SK-N-SH (cell line): ENCODE measurements around the gene PAPOLB. TPM values are rescaled to one million over a fixed set of nuclear protein-coding genes. Genes with fewer than 3 reads are reported as not detected.

ENCODE experiments used
- CTCF ChIA-PET: fragments of 300-600, 350-600 bp; formaldehyde crosslinking; extraction: SDS; loops from one replicate; lab custom pipeline; 2021; lab: Yijun Ruan, JAX
- POLR2A ChIA-PET: fragments of 350-600 bp; sonication (Branson Sonifier 250); formaldehyde crosslinking; extraction: SDS; loops from one replicate; lab custom pipeline; 2020; ENCODE audit warnings: antibody characterized with exemption, inconsistent platforms; lab: Yijun Ruan, JAX
- DNase-seq: peaks from one replicate; pipeline ENCODE4 v3.0.0; 2012
- H2AFZ ChIP-seq: fragments of 200-600 bp; sonication (generic); 2 replicates; pipeline ENCODE4 v1.8.1; 2016; ENCODE audit warnings: antibody characterized with exemption, mild to moderate bottlenecking, low read depth
- H3F3A ChIP-seq: fragments of 200-600 bp; sonication (generic); replicated peaks from 2 replicates; pipeline ENCODE3; 2016; ENCODE audit warnings: antibody characterized with exemption, mild to moderate bottlenecking; ENCODE audit not compliant: insufficient read depth
- H3K27ac ChIP-seq, 2 experiments: fragments of 200-500 bp in 1 of 2; fragments of 200-600 bp in 1 of 2; sonication (Bioruptor generic) in 1 of 2; sonication (generic), shearing (Covaris generic) in 1 of 2; 2 replicates each; pipeline versions ENCODE4 v1.5.1 to v1.6.1; 2014 to 2016; ENCODE audit warnings: low read depth in 2 of 2, inconsistent platforms in 1 of 2, low read length in 1 of 2, mild to moderate bottlenecking in 1 of 2, mixed read lengths in 1 of 2
- H3K27me3 ChIP-seq: fragments of 200-600 bp; sonication (generic), shearing (Covaris generic); 2 replicates; pipeline ENCODE4 v1.6.1; 2016; ENCODE audit warnings: mixed run types; ENCODE audit not compliant: insufficient read depth
- H3K36me3 ChIP-seq, 2 experiments: fragments of 200-500 bp in 1 of 2; fragments of 200-600 bp in 1 of 2; sonication (Bioruptor generic) in 1 of 2; sonication (generic) in 1 of 2; replicated peaks in 1 of 2; 2 replicates each; pipeline versions ENCODE3 to v1.5.1; 2014 to 2016; ENCODE audit warnings: low read length in 1 of 2, mild to moderate bottlenecking in 1 of 2; ENCODE audit not compliant: insufficient read depth in 2 of 2, control insufficient read depth in 1 of 2
- H3K4me1 ChIP-seq, 2 experiments: fragments of 200-500 bp in 1 of 2; fragments of 200-600 bp in 1 of 2; sonication (Bioruptor generic) in 1 of 2; sonication (generic), shearing (Covaris generic) in 1 of 2; 2 replicates each; pipeline versions ENCODE4 v1.5.1 to v1.6.1; 2014 to 2016; ENCODE audit warnings: low read depth in 1 of 2, low read length in 1 of 2, mixed run types in 1 of 2; ENCODE audit not compliant: insufficient read depth in 2 of 2, control insufficient read depth in 1 of 2
- H3K4me2 ChIP-seq: fragments of 200-600 bp; sonication (generic), shearing (Covaris generic); 2 replicates; pipeline ENCODE4 v1.6.1; 2017; ENCODE audit warnings: mixed run types
- H3K4me3 ChIP-seq, 2 experiments: fragments of 200-500 bp in 1 of 2; fragments of 200-600 bp in 1 of 2; sonication (Bioruptor generic) in 1 of 2; sonication (generic), shearing (Covaris generic) in 1 of 2; 2 replicates each; pipeline versions ENCODE4 v1.5.1 to v1.8.1; 2014 to 2016; ENCODE audit warnings: low read depth in 2 of 2, inconsistent platforms in 1 of 2, low read length in 1 of 2, mild to moderate bottlenecking in 1 of 2, mixed read lengths in 1 of 2, moderate library complexity in 1 of 2
- H3K79me2 ChIP-seq: fragments of 200-600 bp; sonication (generic); 2 replicates; pipeline ENCODE4 v1.8.1; 2017; ENCODE audit warnings: mild to moderate bottlenecking; ENCODE audit not compliant: insufficient read depth
- H3K9ac ChIP-seq: fragments of 200-600 bp; sonication (generic); 2 replicates; pipeline ENCODE4 v1.6.1; 2017; ENCODE audit warnings: mixed run types
- H3K9me2 ChIP-seq: fragments of 200-600 bp; sonication (generic); 2 replicates; pipeline ENCODE4 v1.6.1; 2017; ENCODE audit warnings: mixed run types
- H3K9me3 ChIP-seq: fragments of 200-600 bp; sonication (generic); 2 replicates; pipeline ENCODE4 v1.6.1; 2017; ENCODE audit warnings: mixed run types, mild to moderate bottlenecking, moderate library complexity
- H4K20me1 ChIP-seq: fragments of 200-600 bp; sonication (generic); 2 replicates; pipeline ENCODE4 v1.6.1; 2017; ENCODE audit warnings: mild to moderate bottlenecking, mixed run types; ENCODE audit not compliant: insufficient read depth
- CHD2 ChIP-seq: fragments of 150-350 bp; IDR thresholded peaks from 2 replicates; pipeline ENCODE4 v1.6.1; 2018; ENCODE audit warnings: low read length; ENCODE audit not compliant: partially characterized antibody
- ELF1 ChIP-seq: IDR thresholded peaks from 2 replicates; pipeline ENCODE4 v1.4.0; 2012
- EZH2phosphoT487 ChIP-seq: fragments of 200-600 bp; sonication (generic); IDR thresholded peaks from 2 replicates; pipeline ENCODE4 v1.6.1; 2017; ENCODE audit warnings: low read depth, mixed run types, mild to moderate bottlenecking, antibody characterized with exemption, moderate library complexity, borderline replicate concordance
- FOXJ3 ChIP-seq: sonication (generic); formaldehyde crosslinking; IDR thresholded peaks from 2 replicates; pipeline ENCODE4 v1.5.1; 2020; ENCODE audit warnings: mild to moderate bottlenecking, missing genetic modification reagents
- FOXM1 ChIP-seq: IDR thresholded peaks from 2 replicates; pipeline ENCODE4 v1.4.0; 2012; ENCODE audit warnings: low read depth, mild to moderate bottlenecking
- GABPA ChIP-seq: IDR thresholded peaks from 2 replicates; pipeline ENCODE4 v1.4.0; 2012; ENCODE audit warnings: low read depth, mild to moderate bottlenecking
- JUND ChIP-seq: IDR thresholded peaks from 2 replicates; pipeline ENCODE4 v1.4.0; 2012
- MEF2A ChIP-seq: IDR thresholded peaks from 2 replicates; pipeline ENCODE4 v1.4.0; 2012; ENCODE audit warnings: low read depth, borderline replicate concordance
- MXI1 ChIP-seq: IDR thresholded peaks from 2 replicates; pipeline ENCODE4 v1.6.1; 2012; ENCODE audit warnings: mild to moderate bottlenecking, low read depth, low read length, improper control_type of control experiment
- PBX3 ChIP-seq: IDR thresholded peaks from 2 replicates; pipeline ENCODE4; 2012
- POLR2AphosphoS5 ChIP-seq: IDR thresholded peaks from 2 replicates; pipeline ENCODE4 v1.6.1; 2012; ENCODE audit warnings: low read depth, low read length
- RAD21 ChIP-seq: IDR thresholded peaks from 2 replicates; pipeline ENCODE4 v1.6.1; 2012; ENCODE audit warnings: mild to moderate bottlenecking, low read length
- RCOR1 ChIP-seq: fragments of 150-350 bp; IDR thresholded peaks from 2 replicates; pipeline ENCODE4 v1.6.1; 2017; ENCODE audit warnings: antibody characterized with exemption, low read length
- RFX5 ChIP-seq: IDR thresholded peaks from 2 replicates; pipeline ENCODE4 v1.6.1; 2012; ENCODE audit warnings: mild to moderate bottlenecking, improper control_type of control experiment, low read length
- SIN3A ChIP-seq: IDR thresholded peaks from 2 replicates; pipeline ENCODE4 v1.6.1; 2012; ENCODE audit warnings: low read depth, mild to moderate bottlenecking, low read length, moderate library complexity, borderline replicate concordance
- SMC3 ChIP-seq: IDR thresholded peaks from 2 replicates; pipeline ENCODE4 v1.6.1; 2012; ENCODE audit warnings: low read depth, low read length, improper control_type of control experiment
- TCF12 ChIP-seq: IDR thresholded peaks from 2 replicates; pipeline ENCODE4 v1.4.0; 2012
- TEAD4 ChIP-seq: IDR thresholded peaks from 2 replicates; pipeline ENCODE4 v1.4.0; 2012; ENCODE audit warnings: mild to moderate bottlenecking, borderline replicate concordance; ENCODE audit not compliant: insufficient read depth
- USF2 ChIP-seq: fragments of 150-350 bp; IDR thresholded peaks from 2 replicates; pipeline ENCODE4 v1.6.1; 2017; ENCODE audit warnings: antibody characterized with exemption, low read length, low read depth, borderline replicate concordance
- WGBS: methylation state at CpG from one replicate; pipeline ENCODE4 v1.1.6; 2017; ENCODE audit warnings: low lambda C conversion rate; 5-methylcytosine and 5-hydroxymethylcytosine counted together
- polyA plus RNA-seq, 3 experiments: library from polyadenylated mRNA; depleted of rRNA; stranded (reverse); fragments of >200 nt; gene quantifications; 2 replicates each; pipeline ENCODE4 v1.2.3, GENCODE V29; 2012
- TF ChIP-seq, protein P1 (sequence below): IDR thresholded peaks from 2 replicates; pipeline ENCODE4 v1.4.0; 2012; ENCODE audit warnings: low read depth
- TF ChIP-seq, protein P2 (sequence below): fragments of 200-600 bp; sonication (generic); IDR thresholded peaks from 2 replicates; pipeline ENCODE4 v1.6.1; 2017; ENCODE audit warnings: antibody characterized with exemption, mild to moderate bottlenecking, moderate library complexity

Gene PAPOLB
- polyA plus RNA-seq, 1 of the 3 experiments (the other 2 are of a cell fraction) = not detected

- POLR2A ChIA-PET = interaction anchor here (0.9 to 2.5 kb wide), 12 partner anchors 11 to 294 kb away, joined by 3 to 30 read pairs (median 8); partner anchors contain the start of gene AP5Z1
- peak; percentile 100 for DNase-seq
These were observed 21.7 kb upstream of the PAPOLB start, which contains the start of gene RADIL for GRCh38 chr7:4883372-4884144. Gene RADIL (minus strand): TSS chr7:4883716. CDS start chr7:4878139, 5,577 bp downstream.

GRCh38 chr7:4883033-4883371 is 21.2 kb upstream of the PAPOLB start:
- no peaks in the 10 kb centered on the region for H3K9me2 ChIP-seq
- no peaks in the 10 kb centered on the region for H4K20me1 ChIP-seq
- no peaks in the 10 kb centered on the region for H3K36me3 ChIP-seq
- POLR2A ChIA-PET = interaction anchor here (1.1 to 2.5 kb wide), 11 partner anchors 10 to 294 kb away, joined by 3 to 30 read pairs (median 8); partner anchors contain the start of gene AP5Z1
- H3K79me2 ChIP-seq = peaks cover 5% of the 10 kb centered on the region; the same call in 1 of the 2 replicates
- H3K4me2 ChIP-seq = peak overlapping the region; percentile 93
- H3K27me3 ChIP-seq = no peaks in the 10 kb centered on the region
- peaks cover 5 to 32% of the 10 kb centered on the region in 2 experiments; a peak in 1 of 4 replicates for H3K4me1 ChIP-seq
- CTCF ChIA-PET = interaction anchor here (0.6 to 21.4 kb wide), 49 partner anchors 9 to 1076 kb away, joined by 3 to 645 read pairs (median 5); partner anchors contain the start of genes AP5Z1 and PAPOLB
- H3K4me3 ChIP-seq = peak overlapping the region; percentile 70 to 75
- 3% methylated on average over 22 of the region's 36 CpGs for WGBS
- peak overlapping the region; percentile 89 to 97 for H3K27ac ChIP-seq
- H2AFZ ChIP-seq = peak overlapping the region; percentile 92
- no peaks in the 10 kb centered on the region for H3K9me3 ChIP-seq
- DNase-seq = no peak
- peaks cover 14% of the 10 kb centered on the region for H3F3A ChIP-seq
- peak overlapping the region; percentile 69 for H3K9ac ChIP-seq
- TF ChIP-seq TCF12 (no peak), TEAD4 (no peak), MEF2A (no peak), JUND (no peak), RAD21 (no peak), ELF1 (no peak), CHD2 (no peak), RFX5 (no peak), SMC3 (no peak), GABPA (no peak), RCOR1 (no peak), USF2 (no peak), SIN3A (no peak), EZH2phosphoT487 (no peak), PBX3 (no peak), FOXJ3 (CRISPR knock-in tag) (no peak)
- TF ChIP-seq, protein P1, sequence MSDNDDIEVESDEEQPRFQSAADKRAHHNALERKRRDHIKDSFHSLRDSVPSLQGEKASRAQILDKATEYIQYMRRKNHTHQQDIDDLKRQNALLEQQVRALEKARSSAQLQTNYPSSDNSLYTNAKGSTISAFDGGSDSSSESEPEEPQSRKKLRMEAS = no peak

More at GRCh38 chr7:4883372-4884144, 21.7 kb upstream of the PAPOLB start, which contains the start of gene RADIL:
- peak; percentile 82 for TF ChIP-seq SMC3
- peak; percentile 48; the same call in 1 of the 2 replicates for TF ChIP-seq RFX5
- TF ChIP-seq MXI1 = peak; percentile 76
- TF ChIP-seq, protein P1 = peak; percentile 29; the same call in 1 of the 2 replicates
- TF ChIP-seq CHD2 = no peak
- peak; percentile 85 for TF ChIP-seq RAD21
- TF ChIP-seq FOXM1 = no peak
- TF ChIP-seq POLR2AphosphoS5 = no peak
- TF ChIP-seq, protein P2, sequence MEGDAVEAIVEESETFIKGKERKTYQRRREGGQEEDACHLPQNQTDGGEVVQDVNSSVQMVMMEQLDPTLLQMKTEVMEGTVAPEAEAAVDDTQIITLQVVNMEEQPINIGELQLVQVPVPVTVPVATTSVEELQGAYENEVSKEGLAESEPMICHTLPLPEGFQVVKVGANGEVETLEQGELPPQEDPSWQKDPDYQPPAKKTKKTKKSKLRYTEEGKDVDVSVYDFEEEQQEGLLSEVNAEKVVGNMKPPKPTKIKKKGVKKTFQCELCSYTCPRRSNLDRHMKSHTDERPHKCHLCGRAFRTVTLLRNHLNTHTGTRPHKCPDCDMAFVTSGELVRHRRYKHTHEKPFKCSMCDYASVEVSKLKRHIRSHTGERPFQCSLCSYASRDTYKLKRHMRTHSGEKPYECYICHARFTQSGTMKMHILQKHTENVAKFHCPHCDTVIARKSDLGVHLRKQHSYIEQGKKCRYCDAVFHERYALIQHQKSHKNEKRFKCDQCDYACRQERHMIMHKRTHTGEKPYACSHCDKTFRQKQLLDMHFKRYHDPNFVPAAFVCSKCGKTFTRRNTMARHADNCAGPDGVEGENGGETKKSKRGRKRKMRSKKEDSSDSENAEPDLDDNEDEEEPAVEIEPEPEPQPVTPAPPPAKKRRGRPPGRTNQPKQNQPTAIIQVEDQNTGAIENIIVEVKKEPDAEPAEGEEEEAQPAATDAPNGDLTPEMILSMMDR = peak; percentile 98
- CTCF ChIA-PET = interaction anchor here (0.6 to 21.4 kb wide), 51 partner anchors 9 to 1077 kb away, joined by 3 to 645 read pairs (median 5); partner anchors contain the start of genes AP5Z1 and PAPOLB
- Histone ChIP-seq H3K9me3 (no peaks in the 10 kb centered on the region), H3K36me3 (no peaks in the 10 kb centered on the region), H3K27ac (peak within 1 kb of the TSS; percentile 89 to 97), H4K20me1 (no peaks in the 10 kb centered on the region), H3K79me2 (peaks cover 5% of the 10 kb centered on the region; the same call in 1 of the 2 replicates), H3K4me3 (peak within 1 kb of the TSS; percentile 70 to 75), H3F3A (peaks cover 14% of the 10 kb centered on the region), H3K9me2 (no peaks in the 10 kb centered on the region), H3K4me2 (peak within 1 kb of the TSS; percentile 93), H3K4me1 (peaks cover 5 to 31% of the 10 kb centered on the region in 2 experiments; a peak in 1 of 4 replicates), H3K9ac (peak within 1 kb of the TSS; percentile 69), H2AFZ (peak within 1 kb of the TSS; percentile 92), H3K27me3 (no peaks in the 10 kb centered on the region)
- WGBS = 11% methylated on average over 19 of the region's 72 CpGs
